Liver (tissue), 3 donors: Measurements from ENCODE around the gene CHP1.

Experiments
- EGR1 ChIP-seq, 2 donors: IDR thresholded peaks; 2 replicates each; pipeline ENCODE4 v1.6.1; 2016 to 2018; ENCODE audit warnings: antibody characterized with exemption in 2 of 2, low read depth in 2 of 2
- FOXA1 ChIP-seq: IDR thresholded peaks from 2 replicates; pipeline ENCODE4 v1.6.1; 2016; ENCODE audit warnings: antibody characterized with exemption
- GABPA ChIP-seq, 2 donors: IDR thresholded peaks in 1 of 2; conservative IDR thresholded peaks in 1 of 2; 2 replicates each; pipeline ENCODE4 v1.6.1; 2016; ENCODE audit warnings: antibody characterized with exemption in 2 of 2, mild to moderate bottlenecking in 1 of 2, moderate library complexity in 1 of 2
- JUND ChIP-seq, 2 donors: IDR thresholded peaks; 2 replicates each; pipeline ENCODE4 v1.6.1; 2016; ENCODE audit warnings: antibody characterized with exemption in 2 of 2
- NR2F2 ChIP-seq: IDR thresholded peaks from 2 replicates; pipeline ENCODE4 v1.6.1; 2016; ENCODE audit warnings: antibody characterized with exemption
- RAD21 ChIP-seq, 2 donors: IDR thresholded peaks; 2 replicates each; pipeline ENCODE4 v1.6.1; 2016; ENCODE audit warnings: antibody characterized with exemption in 2 of 2, mild to moderate bottlenecking in 2 of 2
- SP1 ChIP-seq: IDR thresholded peaks from 2 replicates; pipeline ENCODE4 v1.6.1; 2018; ENCODE audit warnings: antibody characterized with exemption, mild to moderate bottlenecking
- TAF1 ChIP-seq: conservative IDR thresholded peaks from 2 replicates; pipeline ENCODE4 v1.6.1; 2016; ENCODE audit warnings: antibody characterized with exemption, mild to moderate bottlenecking
- YY1 ChIP-seq: IDR thresholded peaks from 2 replicates; pipeline ENCODE4 v1.6.1; 2016; ENCODE audit warnings: antibody characterized with exemption, mild to moderate bottlenecking
- TF ChIP-seq, protein P1 (sequence below): fragments of 150-350 bp; IDR thresholded peaks from 2 replicates; pipeline ENCODE4 v1.5.1; 2017; ENCODE audit warnings: improper control_type of control experiment, low read depth, low read length; ENCODE audit not compliant: missing input control
- TF ChIP-seq, protein P2 (sequence below): IDR thresholded peaks from 2 replicates; pipeline ENCODE4 v1.6.1; 2016; ENCODE audit warnings: antibody characterized with exemption
- TF ChIP-seq, protein P3 (sequence below): IDR thresholded peaks from 2 replicates; pipeline ENCODE4 v1.6.1; 2016; ENCODE audit warnings: antibody characterized with exemption
- donor health status: healthy.
- donor health status: healthy.

DNA sequence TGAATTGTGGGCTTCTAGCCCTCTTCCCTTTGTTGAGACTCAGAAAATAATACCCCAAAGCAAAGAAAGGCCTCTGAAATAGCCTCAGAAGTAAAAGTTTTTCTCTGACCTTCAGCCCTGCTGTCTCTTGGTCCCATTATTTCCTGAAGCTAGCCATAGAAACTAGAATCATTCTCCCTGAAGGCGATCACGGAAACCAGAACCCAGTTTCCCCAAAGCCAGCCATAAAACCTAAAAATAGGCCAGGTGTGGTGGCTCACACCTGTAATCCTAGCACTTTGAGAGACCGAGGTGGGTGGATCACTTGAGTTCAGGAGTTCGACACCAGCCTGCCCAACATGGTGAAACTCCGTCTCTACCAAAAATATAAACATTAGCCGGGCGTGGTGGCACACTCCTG, 27.7 kb upstream of the CHP1 start:
- TF ChIP-seq, protein P1, sequence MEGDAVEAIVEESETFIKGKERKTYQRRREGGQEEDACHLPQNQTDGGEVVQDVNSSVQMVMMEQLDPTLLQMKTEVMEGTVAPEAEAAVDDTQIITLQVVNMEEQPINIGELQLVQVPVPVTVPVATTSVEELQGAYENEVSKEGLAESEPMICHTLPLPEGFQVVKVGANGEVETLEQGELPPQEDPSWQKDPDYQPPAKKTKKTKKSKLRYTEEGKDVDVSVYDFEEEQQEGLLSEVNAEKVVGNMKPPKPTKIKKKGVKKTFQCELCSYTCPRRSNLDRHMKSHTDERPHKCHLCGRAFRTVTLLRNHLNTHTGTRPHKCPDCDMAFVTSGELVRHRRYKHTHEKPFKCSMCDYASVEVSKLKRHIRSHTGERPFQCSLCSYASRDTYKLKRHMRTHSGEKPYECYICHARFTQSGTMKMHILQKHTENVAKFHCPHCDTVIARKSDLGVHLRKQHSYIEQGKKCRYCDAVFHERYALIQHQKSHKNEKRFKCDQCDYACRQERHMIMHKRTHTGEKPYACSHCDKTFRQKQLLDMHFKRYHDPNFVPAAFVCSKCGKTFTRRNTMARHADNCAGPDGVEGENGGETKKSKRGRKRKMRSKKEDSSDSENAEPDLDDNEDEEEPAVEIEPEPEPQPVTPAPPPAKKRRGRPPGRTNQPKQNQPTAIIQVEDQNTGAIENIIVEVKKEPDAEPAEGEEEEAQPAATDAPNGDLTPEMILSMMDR: no peak
- no peak for TF ChIP-seq NR2F2
- TF ChIP-seq SP1: no peak
- TF ChIP-seq, protein P2, sequence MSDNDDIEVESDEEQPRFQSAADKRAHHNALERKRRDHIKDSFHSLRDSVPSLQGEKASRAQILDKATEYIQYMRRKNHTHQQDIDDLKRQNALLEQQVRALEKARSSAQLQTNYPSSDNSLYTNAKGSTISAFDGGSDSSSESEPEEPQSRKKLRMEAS: no peak
- TF ChIP-seq GABPA (IDR thresholded peaks at IDR 0.05 in 1 of 2, conservative IDR thresholded peaks at IDR 0.05 in 1 of 2): no peak
- no peak for TF ChIP-seq TAF1
- no peak for TF ChIP-seq YY1
- no peak for TF ChIP-seq FOXA1
- no peak for TF ChIP-seq EGR1 (IDR thresholded peaks at IDR 0.05; ENCODE audit: low read depth in 2 of 2)
- no peak for TF ChIP-seq RAD21 (IDR thresholded peaks at IDR 0.05)
- TF ChIP-seq JUND (IDR thresholded peaks at IDR 0.05): no peak
- TF ChIP-seq, protein P3, sequence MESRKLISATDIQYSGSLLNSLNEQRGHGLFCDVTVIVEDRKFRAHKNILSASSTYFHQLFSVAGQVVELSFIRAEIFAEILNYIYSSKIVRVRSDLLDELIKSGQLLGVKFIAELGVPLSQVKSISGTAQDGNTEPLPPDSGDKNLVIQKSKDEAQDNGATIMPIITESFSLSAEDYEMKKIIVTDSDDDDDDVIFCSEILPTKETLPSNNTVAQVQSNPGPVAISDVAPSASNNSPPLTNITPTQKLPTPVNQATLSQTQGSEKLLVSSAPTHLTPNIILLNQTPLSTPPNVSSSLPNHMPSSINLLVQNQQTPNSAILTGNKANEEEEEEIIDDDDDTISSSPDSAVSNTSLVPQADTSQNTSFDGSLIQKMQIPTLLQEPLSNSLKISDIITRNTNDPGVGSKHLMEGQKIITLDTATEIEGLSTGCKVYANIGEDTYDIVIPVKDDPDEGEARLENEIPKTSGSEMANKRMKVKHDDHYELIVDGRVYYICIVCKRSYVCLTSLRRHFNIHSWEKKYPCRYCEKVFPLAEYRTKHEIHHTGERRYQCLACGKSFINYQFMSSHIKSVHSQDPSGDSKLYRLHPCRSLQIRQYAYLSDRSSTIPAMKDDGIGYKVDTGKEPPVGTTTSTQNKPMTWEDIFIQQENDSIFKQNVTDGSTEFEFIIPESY: no peak
